Right cardiac atrium (tissue), 5 donors: ENCODE results near the gene OSBPL10. TPM values are rescaled to one million over a fixed set of nuclear protein-coding genes. Genes with fewer than 3 reads are reported as not detected.

Experiments
- polyA plus RNA-seq: library from polyadenylated mRNA; stranded (reverse); fragments of 200-250 nt; gene quantifications from one replicate; pipeline ENCODE4 v1.2.3, GENCODE V29; 2013
- total RNA-seq, 4 donors: library from RNA; stranded (reverse); fragmentation: NEBNext Ultra II Directional; extraction: Animal tissue kit (Norgen Biotek cat#: 25700); gene quantifications; one replicate each; pipeline ENCODE4 v1.2.1, GENCODE V29; 2021
- donor health status: healthy with polysubstance abuse.
- donor health status: DM: no; HTN: yes; CAD: no.
- donor health status: DM: no; HTN: no; CAD: no.
- donor health status: DM: no; HTN: yes; CAD: no; lungs with severe emphysema.
- donor health status: DM: yes; HTN: yes; CAD: no.

Gene OSBPL10
- total and polyA plus RNA-seq, 5 donors: 2.2 to 5.9 (median 4.9) TPM

Other genes starting within 250 kb of the OSBPL10 start
- gene ZNF860, start 488 bp upstream of the OSBPL10 start, total RNA-seq: under 1 TPM; 0.12 to 0.34 (median 0.21) TPM
- 0.23 TPM for gene ZNF860, start 488 bp upstream of the OSBPL10 start, polyA plus RNA-seq
- gene GPD1L, start 125.4 kb upstream of the OSBPL10 start, total RNA-seq: 100 to 1,000 TPM; 292 to 364 (median 321) TPM
- 139 TPM for gene GPD1L, start 125.4 kb upstream of the OSBPL10 start, polyA plus RNA-seq